Adrenal gland (tissue), 5 donors: ENCODE results near the gene EFCAB14.

ENCODE experiments used
- CTCF ChIP-seq, 6 experiments: fragments of 450-650 bp in 4 of 6; fragments of 200-600 bp in 2 of 6; sonication (generic) in 1 of 6; IDR thresholded peaks; 1 replicate in 5 of 6; 2 replicates in 1 of 6; pipeline versions ENCODE4 v1.5.1 to v1.8.0; 2016 to 2021; ENCODE audit warnings: antibody characterized with exemption in 6 of 6, mild to moderate bottlenecking in 2 of 6, moderate library complexity in 1 of 6
- POLR2A ChIP-seq, 2 donors: fragments of 450-650 bp; IDR thresholded peaks; one replicate each; pipeline ENCODE4 v1.6.1; 2017; ENCODE audit warnings: antibody characterized with exemption in 2 of 2, mild to moderate bottlenecking in 2 of 2, moderate library complexity in 1 of 2
- donor health status: DM: no; HTN: no; CAD: no.

- TF ChIP-seq CTCF (IDR thresholded peaks at IDR 0.05) (no peak), POLR2A (IDR thresholded peaks at IDR 0.05) (no peak)
These were observed 3.9 kb downstream of the EFCAB14 start for GRCh38 chr1:46714976-46715375.
